ENCODE measurements around the gene FOXN1. TPM values are rescaled to one million over a fixed set of nuclear protein-coding genes. Genes with fewer than 3 reads are reported as not detected.

The FOXN1 gene
- total and polyA plus RNA-seq, 10 donors = not detected

- TF ChIP-seq CTCF (IDR thresholded peaks at IDR 0.05 in 8 of 11, conservative IDR thresholded peaks at IDR 0.05 in 3 of 11) (no peak), POLR2A (IDR thresholded peaks at IDR 0.05) (no peak), POLR2AphosphoS5 (IDR thresholded peaks at IDR 0.05) (no peak)
- 72 to 84% (median 77%) methylated on average over 9 of the region's 9 CpGs for WGBS, 5 donors
- Histone ChIP-seq H3K4me1 (peaks cover 0 to 20% (median 13%) of the 10 kb centered on the region in 6 donors), H3K27ac (no peak overlapping the region), H3K27me3 (replicated peaks in 1 of 7) (peaks cover 0 to 6% (median 0%) of the 10 kb centered on the region in 7 donors), H3K9me3 (no peaks in the 10 kb centered on the region), H3K36me3 (no peaks in the 10 kb centered on the region), H3K4me3 (no peak overlapping the region)
- intact Hi-C loops (cut with DNase I; ENCODE audit: low total_unique reads) = no loop called here
- DNase-seq = no peak
Observed at GRCh38 chr17:28499684-28500357, 6.3 kb upstream of the FOXN1 start.

- peaks cover 0 to 4% (median 0%) of the 10 kb centered on the region in 7 donors for H3K27me3 ChIP-seq (replicated peaks in 1 of 7)
- 55 to 69% (median 64%) methylated on average over 13 of the region's 13 CpGs for WGBS, 5 donors
- DNase-seq = no peak
- TF ChIP-seq CTCF (IDR thresholded peaks at IDR 0.05 in 8 of 11, conservative IDR thresholded peaks at IDR 0.05 in 3 of 11) = no peak
- no peak for TF ChIP-seq POLR2A (IDR thresholded peaks at IDR 0.05)
- no peak for TF ChIP-seq POLR2AphosphoS5 (IDR thresholded peaks at IDR 0.05)
- no peak overlapping the region for H3K27ac ChIP-seq
- intact Hi-C loops (cut with DNase I; ENCODE audit: low total_unique reads) = no loop called here
- no peaks in the 10 kb centered on the region for H3K9me3 ChIP-seq
- H3K4me1 ChIP-seq = peaks cover 0 to 20% (median 13%) of the 10 kb centered on the region in 6 donors
- no peak overlapping the region for H3K4me3 ChIP-seq
- H3K36me3 ChIP-seq = no peaks in the 10 kb centered on the region
Observed at GRCh38 chr17:28500712-28501379, 5.3 kb upstream of the FOXN1 start.

- intact Hi-C loops (cut with DNase I; ENCODE audit: low total_unique reads) = no loop called here
- TF ChIP-seq POLR2A (IDR thresholded peaks at IDR 0.05) = no peak
- no peak for TF ChIP-seq POLR2AphosphoS5 (IDR thresholded peaks at IDR 0.05)
- no peak for TF ChIP-seq CTCF (IDR thresholded peaks at IDR 0.05 in 8 of 11, conservative IDR thresholded peaks at IDR 0.05 in 3 of 11)
- H3K36me3 ChIP-seq = no peaks in the 10 kb centered on the region
- H3K4me1 ChIP-seq = peaks cover 0 to 20% (median 13%) of the 10 kb centered on the region in 6 donors
- H3K9me3 ChIP-seq = no peaks in the 10 kb centered on the region
- H3K4me3 ChIP-seq = no peak overlapping the region
- DNase-seq = no peak
- H3K27me3 ChIP-seq (replicated peaks in 1 of 7) = peaks cover 0 to 6% (median 0%) of the 10 kb centered on the region in 7 donors
- peak overlapping the region in 1 of 8 donors; percentile 47 for H3K27ac ChIP-seq
- WGBS, 5 donors = 64 to 78% (median 72%) methylated on average over 3 of the region's 3 CpGs
Observed at GRCh38 chr17:28501421-28502284, 4.5 kb upstream of the FOXN1 start.
